ENCODE data around the gene HYCC1. TPM values are rescaled to one million over a fixed set of nuclear protein-coding genes. Genes with fewer than 3 reads are reported as not detected.

The HYCC1 gene
- polyA plus RNA-seq, 3 donors = 4.7 to 12.7 (median 12.1) TPM

DNA sequence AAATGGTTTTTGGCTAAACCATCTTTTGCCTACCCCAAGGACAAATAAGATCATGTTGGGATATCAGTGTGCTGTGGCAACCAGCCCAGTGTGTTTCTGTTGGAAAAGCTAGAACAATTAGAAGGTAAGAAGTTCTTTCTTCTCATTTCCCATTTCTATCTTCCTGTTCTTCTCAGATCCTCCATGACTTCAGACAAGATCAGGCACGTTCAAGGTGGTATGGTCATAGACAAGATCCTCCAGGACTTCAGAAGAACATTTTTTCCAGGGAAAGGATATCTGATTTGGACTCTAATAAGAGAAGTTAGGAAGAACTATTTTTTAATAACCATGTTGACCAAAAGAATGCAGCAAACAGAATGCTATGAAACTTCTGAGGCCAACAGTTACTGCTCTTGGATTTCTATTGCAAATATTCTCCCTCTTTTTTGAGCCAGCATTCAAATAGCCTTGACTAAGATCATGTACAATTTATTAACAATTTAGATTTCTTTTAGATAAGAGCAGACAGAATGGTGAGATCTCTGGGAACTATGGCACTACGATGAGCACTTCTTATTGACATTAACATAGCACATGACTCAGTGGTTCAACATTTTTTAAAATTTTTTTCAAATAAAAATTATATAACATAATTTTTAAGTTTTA lies 15.9 kb downstream of the HYCC1 start:
- Histone ChIP-seq H3K4me1 (ENCODE audit: control insufficient read depth in 1 of 2, insufficient read depth in 2 of 2, low read length in 2 of 2) (no peaks in the 10 kb centered on the region), H4K20me1 (ENCODE audit: insufficient read depth, low read length) (peaks cover 95% of the 10 kb centered on the region), H2AFZ (ENCODE audit: insufficient read depth, low read depth, low read length, poor library complexity, severe bottlenecking) (no peak overlapping the region), H3K4me2 (replicated peaks; ENCODE audit: extremely low read depth, low read length, poor library complexity, severe bottlenecking) (no peak overlapping the region), H3K27ac (ENCODE audit: low read depth in 1 of 2, low read length in 2 of 2) (no peak overlapping the region), H3K4me3 (replicated peaks in 1 of 3; ENCODE audit: low read depth in 2 of 3, low read length in 3 of 3) (no peak overlapping the region), H3K9me3 (replicated peaks in 1 of 2; ENCODE audit: control insufficient read depth in 1 of 2, insufficient read depth in 1 of 2, low read length in 2 of 2) (no peaks in the 10 kb centered on the region), H3K27me3 (ENCODE audit: control insufficient read depth in 2 of 2, insufficient read depth in 2 of 2, low read length in 2 of 2) (no peaks in the 10 kb centered on the region), H3K36me3 (replicated peaks in 1 of 2; ENCODE audit: control insufficient read depth in 1 of 2, insufficient read depth in 2 of 2, low read length in 2 of 2) (no peaks in the 10 kb centered on the region), H3K9ac (ENCODE audit: insufficient read depth, low read length, poor library complexity, severe bottlenecking) (no peak overlapping the region), H3K79me2 (ENCODE audit: insufficient read depth, low read length) (peaks cover 57% of the 10 kb centered on the region)
- TF ChIP-seq, protein P1, sequence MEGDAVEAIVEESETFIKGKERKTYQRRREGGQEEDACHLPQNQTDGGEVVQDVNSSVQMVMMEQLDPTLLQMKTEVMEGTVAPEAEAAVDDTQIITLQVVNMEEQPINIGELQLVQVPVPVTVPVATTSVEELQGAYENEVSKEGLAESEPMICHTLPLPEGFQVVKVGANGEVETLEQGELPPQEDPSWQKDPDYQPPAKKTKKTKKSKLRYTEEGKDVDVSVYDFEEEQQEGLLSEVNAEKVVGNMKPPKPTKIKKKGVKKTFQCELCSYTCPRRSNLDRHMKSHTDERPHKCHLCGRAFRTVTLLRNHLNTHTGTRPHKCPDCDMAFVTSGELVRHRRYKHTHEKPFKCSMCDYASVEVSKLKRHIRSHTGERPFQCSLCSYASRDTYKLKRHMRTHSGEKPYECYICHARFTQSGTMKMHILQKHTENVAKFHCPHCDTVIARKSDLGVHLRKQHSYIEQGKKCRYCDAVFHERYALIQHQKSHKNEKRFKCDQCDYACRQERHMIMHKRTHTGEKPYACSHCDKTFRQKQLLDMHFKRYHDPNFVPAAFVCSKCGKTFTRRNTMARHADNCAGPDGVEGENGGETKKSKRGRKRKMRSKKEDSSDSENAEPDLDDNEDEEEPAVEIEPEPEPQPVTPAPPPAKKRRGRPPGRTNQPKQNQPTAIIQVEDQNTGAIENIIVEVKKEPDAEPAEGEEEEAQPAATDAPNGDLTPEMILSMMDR (IDR thresholded peaks at IDR 0.05) = no peak
- Mint-ChIP-seq H3K4me3 (no peak overlapping the region), H3K4me1 (peaks cover 20% of the 10 kb centered on the region), H3K27ac (no peak overlapping the region), H3K9me3 (no peaks in the 10 kb centered on the region), H3K27me3 (ENCODE audit: low read depth in 3 of 3) (peaks cover 0 to 3% (median 0%) of the 10 kb centered on the region in 3 donors), H3K36me3 (no peaks in the 10 kb centered on the region)
- intact Hi-C loops (cut with micrococcal nuclease) = no loop called here
- WGBS (ENCODE audit: insufficient coverage) = no CpG with 5 or more reads among the region's 2 CpGs
- no peak for DNase-seq

DNA sequence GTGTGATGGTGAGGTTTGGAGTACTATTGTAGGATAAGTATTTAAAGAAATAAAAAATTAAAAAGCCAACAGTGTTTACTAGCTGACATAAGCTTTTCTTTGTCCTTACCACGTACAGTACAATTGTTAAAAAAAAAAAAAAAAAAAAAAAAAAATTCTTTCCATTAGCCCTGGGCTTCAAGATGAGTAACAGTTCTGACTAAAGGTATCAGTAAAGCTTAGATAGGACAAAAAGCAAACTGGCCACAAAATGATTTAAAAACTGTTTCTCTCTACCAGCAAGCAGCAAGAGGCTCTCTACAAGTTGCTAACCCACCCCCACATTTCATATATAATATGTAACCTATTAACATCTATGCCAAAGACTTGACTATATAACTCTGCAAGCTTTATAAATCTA lies 17.5 kb downstream of the HYCC1 start:
- peaks cover 0 to 3% (median 0%) of the 10 kb centered on the region in 3 donors for H3K27me3 Mint-ChIP-seq (ENCODE audit: low read depth in 3 of 3)
- TF ChIP-seq, protein P1 (IDR thresholded peaks at IDR 0.05) = no peak
- H2AFZ ChIP-seq (ENCODE audit: insufficient read depth, low read depth, low read length, poor library complexity, severe bottlenecking) = no peak overlapping the region
- no peak overlapping the region for H3K4me3 Mint-ChIP-seq
- no peak overlapping the region for H3K4me2 ChIP-seq (replicated peaks; ENCODE audit: extremely low read depth, low read length, poor library complexity, severe bottlenecking)
- peaks cover 51% of the 10 kb centered on the region for H3K79me2 ChIP-seq (ENCODE audit: insufficient read depth, low read length)
- H3K27ac Mint-ChIP-seq = no peak overlapping the region
- no peaks in the 10 kb centered on the region for H3K9me3 ChIP-seq (replicated peaks in 1 of 2; ENCODE audit: control insufficient read depth in 1 of 2, insufficient read depth in 1 of 2, low read length in 2 of 2)
- intact Hi-C loops (cut with micrococcal nuclease) = no loop called here
- H3K4me1 ChIP-seq (ENCODE audit: control insufficient read depth in 1 of 2, insufficient read depth in 2 of 2, low read length in 2 of 2) = no peaks in the 10 kb centered on the region
- no peak for DNase-seq
- H3K4me3 ChIP-seq (replicated peaks in 1 of 3; ENCODE audit: low read depth in 2 of 3, low read length in 3 of 3) = no peak overlapping the region
- peaks cover 18% of the 10 kb centered on the region for H3K4me1 Mint-ChIP-seq
- no peaks in the 10 kb centered on the region for H3K36me3 ChIP-seq (replicated peaks in 1 of 2; ENCODE audit: control insufficient read depth in 1 of 2, insufficient read depth in 2 of 2, low read length in 2 of 2)
- H3K27me3 ChIP-seq (ENCODE audit: control insufficient read depth in 2 of 2, insufficient read depth in 2 of 2, low read length in 2 of 2) = no peaks in the 10 kb centered on the region
- H3K9me3 Mint-ChIP-seq = no peaks in the 10 kb centered on the region
- no peak overlapping the region for H3K27ac ChIP-seq (ENCODE audit: low read depth in 1 of 2, low read length in 2 of 2)
- H3K36me3 Mint-ChIP-seq = no peaks in the 10 kb centered on the region
- no peak overlapping the region for H3K9ac ChIP-seq (ENCODE audit: insufficient read depth, low read length, poor library complexity, severe bottlenecking)
- peaks cover 94% of the 10 kb centered on the region for H4K20me1 ChIP-seq (ENCODE audit: insufficient read depth, low read length)
- WGBS (ENCODE audit: insufficient coverage) = no CpG with 5 or more reads among the region's 1 CpG

Measured in CD14-positive monocyte (primary cell).